H1 (cell line): ENCODE data around the gene HSPA1A. TPM values are rescaled to one million over a fixed set of nuclear protein-coding genes. Genes with fewer than 3 reads are reported as not detected.

ENCODE experiments used
- ASH2L ChIP-seq: fragments of 200-600, 300-600 bp; sonication (generic); IDR thresholded peaks from one replicate; pipeline ENCODE4 v1.7.1; 2017; ENCODE audit warnings: low read length
- CBX5 ChIP-seq: fragments of 300-800, 300-1000 bp; sonication (generic); IDR thresholded peaks from 2 replicates; pipeline ENCODE4 v1.7.1; 2016; ENCODE audit warnings: antibody characterized with exemption, low read length, low read depth
- CHD1 ChIP-seq: IDR thresholded peaks from 2 replicates; pipeline ENCODE4 v1.6.1; 2012; ENCODE audit warnings: low read depth, low read length, improper control_type of control experiment
- CREB1 ChIP-seq: IDR thresholded peaks from 2 replicates; pipeline ENCODE4 v1.6.1; 2012; ENCODE audit warnings: inconsistent platforms
- CTCF ChIP-seq, 3 experiments: IDR thresholded peaks; 1 replicate in 2 of 3; 2 replicates in 1 of 3; pipeline versions ENCODE4 v1.5.1 to v1.6.1; 2011; ENCODE audit warnings: low read length in 3 of 3, mild to moderate bottlenecking in 3 of 3, inconsistent platforms in 2 of 3, low read depth in 1 of 3, moderate library complexity in 1 of 3; ENCODE audit not compliant: insufficient read depth in 1 of 3; ENCODE audit errors: control extremely low read depth in 1 of 3
- EZH2 ChIP-seq: fragments of 200-600 bp; sonication (generic); IDR thresholded peaks from 2 replicates; pipeline ENCODE4 v1.7.1; 2012; ENCODE audit warnings: low read depth, mild to moderate bottlenecking, moderate library complexity, low read length, inconsistent platforms; ENCODE audit not compliant: severe bottlenecking
- HDAC6 ChIP-seq: IDR thresholded peaks from one replicate; pipeline ENCODE4 v1.7.1; 2012; ENCODE audit warnings: low read depth, mild to moderate bottlenecking, inconsistent platforms, low read length, moderate library complexity
- JUND ChIP-seq: IDR thresholded peaks from 2 replicates; pipeline ENCODE4 v1.6.1; 2011; ENCODE audit warnings: mild to moderate bottlenecking, improper control_type of control experiment, low read length
- KDM1A ChIP-seq: fragments of 200-600, 300-600 bp; sonication (generic); IDR thresholded peaks from 2 replicates; pipeline ENCODE4 v1.7.1; 2016; ENCODE audit warnings: mild to moderate bottlenecking, low read length, borderline replicate concordance
- KDM4A ChIP-seq: IDR thresholded peaks from one replicate; pipeline ENCODE4 v1.7.1; 2012; ENCODE audit warnings: low read depth, mild to moderate bottlenecking, moderate library complexity, low read length, inconsistent platforms; ENCODE audit not compliant: severe bottlenecking
- NANOG ChIP-seq: IDR thresholded peaks from 2 replicates; pipeline ENCODE4 v1.6.1; 2011; ENCODE audit warnings: low read length, low read depth, mild to moderate bottlenecking, inconsistent platforms; ENCODE audit not compliant: insufficient read depth, poor library complexity, severe bottlenecking
- POLR2A ChIP-seq, 2 experiments: IDR thresholded peaks; 1 replicate in 1 of 2; 2 replicates in 1 of 2; pipeline ENCODE4 v1.6.1; 2011; ENCODE audit warnings: low read depth in 2 of 2, low read length in 2 of 2, mild to moderate bottlenecking in 2 of 2; ENCODE audit errors: control extremely low read depth in 1 of 2
- POLR2AphosphoS5 ChIP-seq: IDR thresholded peaks from 2 replicates; pipeline ENCODE4 v1.6.1; 2011; ENCODE audit warnings: low read depth, low read length
- RFX5 ChIP-seq: IDR thresholded peaks from 2 replicates; pipeline ENCODE4 v1.6.1; 2011; ENCODE audit warnings: low read depth, low read length, improper control_type of control experiment, borderline replicate concordance
- RXRA ChIP-seq: IDR thresholded peaks from 2 replicates; pipeline ENCODE4 v1.6.1; 2011; ENCODE audit warnings: low read depth, mild to moderate bottlenecking, low read length, moderate library complexity; ENCODE audit not compliant: insufficient read depth
- SAP30 ChIP-seq: fragments of 300-600 bp; sonication (generic); IDR thresholded peaks from 2 replicates; pipeline ENCODE4 v1.7.1; 2012; ENCODE audit warnings: low read length, moderate library complexity, mild to moderate bottlenecking, inconsistent platforms; ENCODE audit not compliant: insufficient read depth, insufficient replicate concordance
- SP1 ChIP-seq: IDR thresholded peaks from 2 replicates; pipeline ENCODE4 v1.6.1; 2011; ENCODE audit warnings: low read depth, low read length
- TBP ChIP-seq: IDR thresholded peaks from 2 replicates; pipeline ENCODE4 v1.6.1; 2011; ENCODE audit warnings: low read depth, low read length, improper control_type of control experiment
- TCF12 ChIP-seq: IDR thresholded peaks from 2 replicates; pipeline ENCODE4 v1.6.1; 2011; ENCODE audit warnings: low read depth, mild to moderate bottlenecking, low read length
- USF2 ChIP-seq: IDR thresholded peaks from 2 replicates; pipeline ENCODE4 v1.6.1; 2011; ENCODE audit warnings: low read length, improper control_type of control experiment
- YY1 ChIP-seq: IDR thresholded peaks from 2 replicates; pipeline ENCODE4 v1.6.1; 2011; ENCODE audit warnings: low read depth, mild to moderate bottlenecking, low read length
- ZNF274 ChIP-seq: IDR thresholded peaks from 2 replicates; pipeline ENCODE4 v1.7.0; 2012; ENCODE audit warnings: low read length, borderline replicate concordance; ENCODE audit errors: extremely low read depth
- polyA plus RNA-seq, 7 experiments: library from polyadenylated mRNA; depleted of rRNA in 3 of 7; stranded (reverse) in 5 of 7; unstranded in 2 of 7; fragments of >200 nt in 5 of 7; fragments of 200-250 nt in 2 of 7; gene quantifications; 1 replicate in 5 of 7; 2 replicates in 1 of 7; 4 replicates in 1 of 7; pipeline versions ENCODE4 v1.2.1 to v1.2.3, GENCODE V29; 2011 to 2013; ENCODE audit warnings: missing spikeins in 2 of 7, mixed read lengths in 2 of 7
- total RNA-seq: library from RNA; stranded (reverse); fragmentation: NEBNext Ultra II Directional; extraction: Animal tissue kit (Norgen Biotek cat#: 25700); gene quantifications from 2 replicates; pipeline ENCODE4 v1.2.1, GENCODE V29; 2021

HSPA1A gene
- total and polyA plus RNA-seq, 2 of the 8 experiments (the other 6 are each of a cell fraction or from before 2014, with no cell fraction given): 40.7 to 54.0 TPM

GRCh38 chr6:31814677-31815024, 692 bp upstream of the HSPA1A start (continued):
- TF ChIP-seq CREB1 (no peak; the same call in 1 of the 2 replicates), EZH2 (no peak), CHD1 (no peak), ASH2L (no peak), TCF12 (no peak), SP1 (peak; percentile 76; the same call in 1 of the 2 replicates), KDM1A (no peak), ZNF274 (no peak), USF2 (no peak), NANOG (peak; percentile 29), POLR2AphosphoS5 (peak; percentile 64), HDAC6 (no peak), POLR2A (IDR thresholded peaks at IDR 0.05; ENCODE audit: control extremely low read depth in 1 of 2, low read depth in 2 of 2, low read length in 2 of 2) (peak; percentile 36 to 58; a peak in 2 of 3 replicates), SAP30 (peak; percentile 47), TBP (peak; percentile 58), RXRA (no peak), CBX5 (no peak), RFX5 (no peak), CTCF (IDR thresholded peaks at IDR 0.05; ENCODE audit: control extremely low read depth in 1 of 3, insufficient read depth in 1 of 3, low read depth in 1 of 3, low read length in 3 of 3) (no peak), YY1 (0 out of 2 replicates have a peak, but pooled peaks have one; percentile 54), JUND (no peak), KDM4A (no peak)
